AG09319 (cell line): ENCODE results near the gene CFAP221.

Source experiments
- DNase-seq: peaks from one replicate; pipeline ENCODE4 v3.0.0-alpha.2; 2010; ENCODE audit warnings: low read depth; ENCODE audit errors: extremely low read depth
- CTCF ChIP-seq: IDR thresholded peaks from 2 replicates; pipeline ENCODE4 v1.5.1; 2011; ENCODE audit warnings: low read depth, mild to moderate bottlenecking, inconsistent platforms, low read length, moderate library complexity

CFAP221 gene

GRCh38 chr2:119672161-119672862 lies 128.1 kb downstream of the CFAP221 start:
- no peak for DNase-seq
- no peak for TF ChIP-seq CTCF

DNA sequence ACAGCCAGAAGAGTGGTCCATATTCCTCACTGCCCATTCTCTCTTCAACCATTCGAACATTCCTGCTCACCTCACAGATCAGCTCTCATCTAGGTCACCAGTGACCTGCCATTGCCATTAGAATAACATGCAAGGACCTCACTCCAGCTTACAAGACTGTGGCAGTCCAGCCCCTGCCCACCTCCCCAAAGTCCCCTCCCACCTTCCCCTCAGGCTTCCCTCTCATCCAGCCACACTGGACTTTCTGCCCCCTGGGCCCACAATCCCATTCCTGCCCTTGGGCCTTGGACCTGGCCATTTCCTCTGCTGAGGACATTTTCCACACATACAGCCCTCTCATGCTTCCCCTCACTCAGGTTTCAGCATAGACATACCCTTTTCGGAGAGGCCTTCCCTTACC lies 129.5 kb downstream of the CFAP221 start:
- no peak for TF ChIP-seq CTCF

GRCh38 chr2:119674711-119675500 lies 130.7 kb downstream of the CFAP221 start:
- no peak for DNase-seq
- TF ChIP-seq CTCF, result no peak

More for the DNA sequence above, 129.5 kb downstream of the CFAP221 start:
- no peak for DNase-seq

- TF ChIP-seq CTCF, result no peak
- no peak for DNase-seq
Measured at GRCh38 chr2:119678021-119678656, 133.9 kb downstream of the CFAP221 start.

DNA sequence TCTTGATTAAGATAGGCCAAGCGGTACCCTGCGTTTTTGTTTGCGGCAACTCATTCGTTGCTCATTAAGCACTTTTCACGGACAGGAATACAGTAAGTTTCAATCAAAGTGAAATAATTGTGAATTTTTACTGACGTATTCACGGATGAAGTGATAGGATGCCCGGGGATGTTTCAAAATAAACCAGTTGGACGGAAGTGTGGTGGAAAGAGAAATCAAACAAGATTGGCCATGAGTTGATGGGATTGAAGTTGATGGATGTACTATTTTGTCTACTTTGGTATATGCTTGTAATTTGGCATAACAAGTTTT lies 135.2 kb downstream of the CFAP221 start:
- no peak for DNase-seq
- TF ChIP-seq CTCF, result no peak

GRCh38 chr2:119679846-119680245 lies 135.6 kb downstream of the CFAP221 start:
- no peak for DNase-seq
- TF ChIP-seq CTCF, result no peak
